Measurements from ENCODE around the gene PPP2R5A. TPM values are rescaled to one million over a fixed set of nuclear protein-coding genes. Genes with fewer than 3 reads are reported as not detected.

PPP2R5A gene
- 10 to 100 TPM; 82.2 to 85.9 TPM for total RNA-seq

GRCh38 chr1:212284744-212285684 is at the start of gene PPP2R5A:
Gene PPP2R5A (plus strand): TSS chr1:212285410. CDS start chr1:212286111, 701 bp downstream.

Other genes with a start within 250 kb of the PPP2R5A start
- gene INTS7, start 249.9 kb upstream of the PPP2R5A start, total RNA-seq, result 10 to 100 TPM; 25.6 to 26.1 TPM
- gene DTL, start 249.7 kb upstream of the PPP2R5A start, total RNA-seq, result 10 to 100 TPM; 43.7 to 44.8 TPM
- 10 to 100 TPM; 10.6 to 11.3 TPM for gene PACC1, start 129.5 kb downstream of the PPP2R5A start, total RNA-seq
- gene NENF, start 147.5 kb downstream of the PPP2R5A start, total RNA-seq, result 10 to 100 TPM; 22.0 to 23.1 TPM